SHP77 (cell line): ENCODE results near the gene FARP1.

Experiments
- DNase-seq, 2 experiments: peaks; one replicate each; lab custom pipeline; 2025; lab: John Stamatoyannopoulos, UW

Gene FARP1

GRCh38 chr13:98309569-98310335, 166.9 kb downstream of the FARP1 start:
- DNase-seq: no peak

- DNase-seq: no peak
Observed at GRCh38 chr13:98310485-98311199, 167.7 kb downstream of the FARP1 start.

DNA sequence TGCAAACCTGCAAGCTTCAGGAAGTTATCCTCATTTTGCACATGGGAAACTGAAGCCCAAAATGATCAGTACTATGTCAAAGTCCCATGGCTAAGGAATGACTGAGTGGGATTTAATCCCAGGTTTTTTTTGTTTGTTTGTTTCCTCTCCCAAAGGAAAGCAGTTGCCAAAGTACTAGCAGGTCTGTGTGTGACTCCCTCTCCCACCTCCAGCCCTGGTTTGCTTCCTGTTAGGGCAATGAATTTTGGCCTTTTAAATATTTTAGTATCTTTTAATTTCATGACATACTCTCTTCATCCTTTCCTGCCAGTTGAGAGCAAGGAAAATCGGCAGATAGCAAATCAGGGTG, 168.3 kb downstream of the FARP1 start:
- DNase-seq: no peak

- no peak for DNase-seq
Observed at GRCh38 chr13:98312606-98313005, 169.7 kb downstream of the FARP1 start.

GRCh38 chr13:98313023-98313921, 170.4 kb downstream of the FARP1 start:
- no peak for DNase-seq

GRCh38 chr13:98313922-98314292, 171.0 kb downstream of the FARP1 start:
- no peak for DNase-seq

- no peak for DNase-seq
Observed at GRCh38 chr13:98315466-98315865, 172.6 kb downstream of the FARP1 start.

- DNase-seq: no peak
Observed at GRCh38 chr13:98315902-98316301, 173.0 kb downstream of the FARP1 start.

DNA sequence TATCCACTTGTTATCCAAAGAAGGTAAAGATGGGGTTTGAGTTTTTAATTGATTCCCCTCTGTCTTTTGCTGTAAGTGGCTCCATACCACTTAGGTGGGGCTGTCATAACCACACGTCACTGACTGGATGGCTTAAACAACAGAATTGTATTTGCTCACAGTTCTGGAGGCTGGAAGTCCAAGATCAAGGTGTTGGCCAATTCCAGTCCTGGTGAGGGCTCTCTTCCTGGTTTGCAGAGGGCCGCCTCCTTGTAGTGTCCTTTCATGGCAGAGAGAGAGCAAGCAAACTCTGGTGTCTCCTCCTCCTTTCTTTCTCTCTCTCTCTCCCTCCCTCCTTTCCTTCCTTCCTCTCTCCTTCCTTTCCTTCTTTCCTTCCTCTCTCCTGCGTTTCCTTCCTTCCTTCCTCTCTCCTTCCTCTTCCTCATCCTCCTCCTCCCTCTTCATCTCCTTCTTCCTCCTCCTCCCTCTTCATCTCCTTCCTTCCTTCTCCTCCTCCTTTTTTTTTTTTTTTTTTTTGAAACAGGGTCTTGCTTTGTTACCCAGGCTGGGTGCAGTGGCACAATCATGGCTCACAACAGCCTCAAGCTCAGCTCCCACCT, 174.8 kb downstream of the FARP1 start:
- DNase-seq: no peak

DNA sequence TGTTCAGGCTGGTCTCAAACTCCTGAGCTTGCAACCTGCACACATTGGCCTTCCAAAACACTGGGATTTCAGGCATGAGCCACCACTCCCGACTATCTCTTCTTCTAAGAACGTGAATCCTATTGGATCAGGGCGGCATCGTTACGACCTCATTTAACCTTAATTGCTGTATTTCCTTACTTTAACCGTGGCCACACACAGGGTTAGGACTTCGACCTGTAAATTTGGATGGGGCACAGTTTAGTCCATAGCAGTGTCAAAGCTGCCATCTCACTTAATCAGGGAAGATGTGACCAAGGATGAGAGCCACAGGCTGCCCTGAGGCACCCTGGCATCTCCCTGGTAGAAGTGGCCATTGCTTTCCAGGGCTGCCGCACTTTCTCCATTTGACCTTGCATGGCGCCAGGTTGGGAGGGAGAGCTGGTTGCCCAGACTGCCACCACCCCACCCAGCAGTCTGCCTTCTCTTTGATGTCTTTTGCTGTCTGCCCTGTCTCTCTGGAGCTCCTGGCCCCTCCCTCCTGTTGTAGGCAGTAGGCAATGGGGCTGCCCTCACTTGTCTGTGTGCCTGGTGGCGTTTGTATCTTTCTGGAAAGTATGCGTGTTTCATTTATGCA, 175.5 kb downstream of the FARP1 start:
- DNase-seq: no peak

DNA sequence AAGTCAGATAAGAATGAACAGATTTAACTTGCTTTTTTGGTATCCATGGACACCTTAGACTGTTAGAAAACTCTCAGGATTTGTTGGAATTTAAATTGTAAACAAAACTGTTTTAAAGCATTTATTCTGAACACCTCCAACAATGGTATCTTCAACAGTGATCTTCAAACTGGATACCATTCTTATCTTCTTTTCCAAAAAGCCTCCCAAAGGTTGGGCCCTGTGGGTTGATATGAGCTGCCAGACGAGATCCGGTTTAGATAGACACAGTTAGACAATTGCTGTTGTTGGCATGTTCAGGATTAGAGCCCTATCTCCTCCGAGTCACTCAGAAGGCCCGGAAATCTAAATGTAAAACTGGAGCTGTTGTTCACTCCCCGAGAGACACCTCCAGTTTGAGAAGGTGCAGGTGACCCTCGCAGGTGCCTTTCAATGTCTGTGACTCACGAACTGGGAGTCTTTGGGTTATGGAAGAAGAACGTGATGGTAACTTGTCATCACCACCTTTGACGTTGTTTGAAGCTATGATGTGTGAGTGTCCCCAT, 177.7 kb downstream of the FARP1 start:
- DNase-seq: no peak

- no peak for DNase-seq
Observed at GRCh38 chr13:98321395-98321794, 178.5 kb downstream of the FARP1 start.

- DNase-seq: no peak
Observed at GRCh38 chr13:98322091-98322718, 179.3 kb downstream of the FARP1 start.

DNA sequence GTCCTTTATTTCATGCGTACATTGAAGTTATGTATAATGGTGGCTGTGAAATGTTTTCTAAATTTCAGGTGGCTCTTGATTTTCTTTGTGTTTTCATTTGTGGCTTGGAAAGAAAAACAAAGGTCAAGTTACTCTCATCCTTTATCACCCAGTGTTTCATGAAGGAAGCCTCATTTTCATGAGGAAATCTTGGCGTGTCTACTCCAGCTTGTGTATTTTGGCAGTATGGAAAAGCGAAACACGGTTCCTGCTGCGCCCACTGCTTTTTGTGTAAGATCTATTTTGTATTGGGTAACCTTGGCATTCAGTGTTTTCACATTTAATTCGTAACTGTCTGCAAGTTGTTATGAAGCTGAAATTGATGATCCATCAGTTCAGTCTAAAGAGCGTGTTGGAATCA, 181.2 kb downstream of the FARP1 start:
- no peak for DNase-seq

GRCh38 chr13:98325724-98326123, 182.8 kb downstream of the FARP1 start:
- no peak for DNase-seq

GRCh38 chr13:98326291-98326690, 183.4 kb downstream of the FARP1 start:
- no peak for DNase-seq

DNA sequence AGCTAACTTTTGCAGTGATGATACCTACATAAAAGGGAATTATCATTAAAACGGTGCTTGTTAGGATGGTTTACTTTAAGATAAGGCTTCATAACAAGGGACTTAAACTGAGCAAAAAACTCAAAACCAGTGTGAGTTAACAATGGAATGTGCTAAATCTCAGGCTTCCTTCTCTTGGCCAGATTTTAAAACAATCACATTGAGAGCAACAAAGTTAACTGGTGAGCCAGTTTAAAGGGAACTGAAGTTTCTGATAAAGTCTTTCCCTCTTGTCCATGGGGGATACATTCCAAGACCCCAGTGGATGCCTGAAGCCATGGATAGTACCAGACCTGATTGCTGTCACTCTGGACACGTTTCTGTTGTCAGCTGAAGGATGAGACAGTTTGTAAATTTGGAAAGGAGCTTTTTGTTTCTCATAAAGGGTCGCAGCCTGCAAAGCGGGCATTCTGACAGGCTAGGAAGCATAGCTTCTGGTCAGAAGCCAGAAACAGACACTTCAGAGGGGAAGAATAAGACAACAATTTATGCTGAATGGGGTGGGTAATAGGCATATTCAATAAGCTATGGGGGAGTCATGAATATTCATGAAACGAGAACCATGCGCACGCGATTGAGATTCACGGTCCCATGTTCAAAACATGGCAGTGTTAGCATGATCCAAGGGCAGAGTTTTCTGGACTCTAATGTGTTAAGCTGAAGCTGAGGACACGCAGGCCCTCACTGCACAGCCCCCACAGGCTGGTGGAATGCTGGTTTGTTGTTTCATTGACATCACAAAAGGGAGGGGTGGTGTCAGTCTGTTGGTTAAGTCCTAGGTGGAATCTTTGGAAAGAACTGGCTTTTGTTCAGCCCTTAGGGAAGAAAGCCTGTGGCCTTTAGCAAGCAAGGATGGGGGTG, 184.7 kb downstream of the FARP1 start:
- DNase-seq: no peak

DNA sequence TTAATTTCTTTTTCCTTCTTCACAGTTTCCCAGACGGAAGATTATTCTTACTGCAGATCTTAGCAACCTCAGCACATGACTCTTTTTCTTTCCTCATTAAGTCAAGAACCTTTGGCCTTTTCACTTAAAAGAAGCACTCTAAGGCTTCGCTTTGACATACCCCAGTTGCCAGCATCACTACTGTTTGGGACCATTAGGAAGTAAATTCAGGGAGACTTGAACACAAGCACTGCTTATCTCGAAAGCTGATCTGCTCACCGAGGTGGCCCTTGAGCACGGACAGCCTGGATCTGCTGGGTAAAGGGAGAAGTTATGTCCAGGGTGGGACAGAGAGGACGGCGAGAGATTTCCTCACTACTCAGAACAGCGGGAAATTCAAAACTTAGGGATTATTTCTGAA, 185.6 kb downstream of the FARP1 start:
- DNase-seq: no peak

DNA sequence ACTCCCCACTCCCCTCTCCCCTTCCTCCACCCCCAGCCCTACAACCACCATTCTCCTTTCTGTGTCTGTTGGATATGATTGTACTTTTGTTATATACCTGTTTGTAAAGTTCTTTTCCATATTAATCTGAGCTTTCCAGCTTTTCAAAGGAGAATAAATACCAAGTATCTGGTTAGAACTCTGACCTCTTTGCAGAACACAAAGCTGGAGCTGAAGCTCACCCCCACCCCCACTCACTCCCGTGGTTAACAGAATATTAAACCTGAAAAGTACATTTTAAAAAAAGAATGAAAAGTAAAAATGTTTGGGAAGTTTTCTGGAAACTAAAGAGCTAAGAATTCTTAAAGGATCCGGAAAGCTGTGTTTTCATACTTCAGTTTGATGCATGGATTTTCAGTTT, 189.3 kb downstream of the FARP1 start:
- no peak for DNase-seq

- no peak for DNase-seq
Observed at GRCh38 chr13:98332691-98333090, 189.8 kb downstream of the FARP1 start.
